K562 (cell line): ENCODE results near the gene PLCG2. TPM values are rescaled to one million over a fixed set of nuclear protein-coding genes. Genes with fewer than 3 reads are reported as not detected.

ENCODE experiments used
- ATAC-seq: fragments of 200-7000 bp; cut with Tn5 transposase; 3 replicates; pipeline ENCODE4 v1.9.1; 2020; ENCODE audit warnings: moderate library complexity
- BruUV-seq: library from RNA; stranded (reverse); fragments of 400-500 nt; replicated peaks from 2 replicates; lab custom pipeline; 2021; lab: Mats Ljungman, UMichigan
- CTCF ChIA-PET: fragments of 300-600 bp; formaldehyde crosslinking; extraction: SDS; loops from one replicate; lab custom pipeline; 2021; ENCODE audit warnings: low intra/inter-chr PET ratio; lab: Yijun Ruan, JAX
- POLR2A ChIA-PET: fragments of 300-600, 350-650 bp; sonication (Branson Sonifier 250); formaldehyde crosslinking; extraction: SDS; loops from one replicate; lab custom pipeline; 2021; ENCODE audit warnings: antibody characterized with exemption, inconsistent platforms; lab: Yijun Ruan, JAX
- DNase-seq, 4 experiments: peaks; one replicate each; pipeline versions ENCODE4 v3.0.0 to v3.0.0-alpha.2; 2011 to 2018; ENCODE audit warnings: low spot score in 3 of 4, mixed read lengths in 3 of 4; ENCODE audit errors: extremely low read depth in 1 of 4
- FAIRE-seq: peaks from 2 replicates; lab custom pipeline; 2011; peaks lifted over from hg19 to GRCh38; lab: Jason Lieb, UNC
- H2AFZ ChIP-seq: 2 replicates; pipeline ENCODE4 v1.6.0; 2011; ENCODE audit warnings: low read depth, low read length, control low read depth, inconsistent platforms
- H3K27ac ChIP-seq: fragments of 200-600 bp; 3 replicates; pipeline ENCODE4 v1.8.0; 2011; ENCODE audit warnings: low read depth, mild to moderate bottlenecking, control low read depth, inconsistent platforms, low read length, moderate library complexity, mixed read lengths; ENCODE audit errors: extremely low read depth
- H3K27me3 ChIP-seq, 2 experiments: fragments of 300-600 bp in 1 of 2; 2 replicates in 1 of 2; 3 replicates in 1 of 2; pipeline versions ENCODE4 v1.6.0 to v1.8.0; 2011; ENCODE audit warnings: inconsistent platforms in 2 of 2, low read length in 2 of 2, mild to moderate bottlenecking in 1 of 2, mixed read lengths in 1 of 2, moderate library complexity in 1 of 2; ENCODE audit not compliant: control insufficient read depth in 2 of 2, insufficient read depth in 2 of 2
- H3K36me3 ChIP-seq: fragments of 300-600 bp; 3 replicates; pipeline ENCODE4 v1.8.0; 2011; ENCODE audit warnings: mild to moderate bottlenecking, low read length, inconsistent platforms; ENCODE audit not compliant: control insufficient read depth, insufficient read depth
- H3K4me1 ChIP-seq, 2 experiments: fragments of 200-600 bp in 1 of 2; replicated peaks in 1 of 2; 2 replicates in 1 of 2; 3 replicates in 1 of 2; pipeline versions ENCODE4 v1.5.1 to v1.8.0; 2011; ENCODE audit warnings: inconsistent platforms in 2 of 2, low read length in 2 of 2, mild to moderate bottlenecking in 1 of 2, mixed read lengths in 1 of 2, moderate library complexity in 1 of 2; ENCODE audit not compliant: control insufficient read depth in 2 of 2, insufficient read depth in 2 of 2
- H3K4me2 ChIP-seq: 2 replicates; pipeline ENCODE4 v1.6.1; 2011; ENCODE audit warnings: low read length, control low read depth, inconsistent platforms, mixed read lengths; ENCODE audit not compliant: insufficient read depth
- H3K4me3 ChIP-seq: fragments of 200-600 bp; sonication (generic), shearing (Covaris generic); 2 replicates; pipeline ENCODE4 v1.5.1; 2016; ENCODE audit warnings: control low read depth, inconsistent platforms
- H3K79me2 ChIP-seq: fragments of 200-600 bp; 3 replicates; pipeline ENCODE4 v1.8.0; 2011; ENCODE audit warnings: low read length, inconsistent platforms; ENCODE audit not compliant: control insufficient read depth, insufficient read depth
- H3K9ac ChIP-seq, 2 experiments: 2 replicates each; pipeline versions ENCODE4 v1.6.0 to v1.6.1; 2011; ENCODE audit warnings: low read depth in 2 of 2, low read length in 2 of 2, control low read depth in 1 of 2, inconsistent platforms in 1 of 2, mild to moderate bottlenecking in 1 of 2, mixed read lengths in 1 of 2; ENCODE audit not compliant: insufficient read depth in 1 of 2
- H3K9me1 ChIP-seq: one replicate; pipeline ENCODE4 v1.6.0; 2011; ENCODE audit warnings: inconsistent platforms, mild to moderate bottlenecking, low read length, moderate library complexity; ENCODE audit not compliant: control insufficient read depth, insufficient read depth
- H3K9me3 ChIP-seq: replicated peaks from 2 replicates; pipeline ENCODE4 v1.5.1; 2011; ENCODE audit warnings: low read depth, low read length, inconsistent platforms; ENCODE audit not compliant: control insufficient read depth, insufficient read depth
- H4K20me1 ChIP-seq: replicated peaks from 2 replicates; pipeline ENCODE4 v1.6.1; 2011; ENCODE audit warnings: low read length, inconsistent platforms, mixed read lengths; ENCODE audit not compliant: control insufficient read depth, insufficient read depth
- CTCF ChIP-seq, 3 experiments: IDR thresholded peaks in 2 of 3; conservative IDR thresholded peaks in 1 of 3; 2 replicates each; pipeline ENCODE4 v1.5.1; 2011 to 2012; ENCODE audit warnings: low read length in 3 of 3, mild to moderate bottlenecking in 3 of 3, control low read depth in 2 of 3, improper control_type of control experiment in 1 of 3, inconsistent platforms in 1 of 3, low read depth in 1 of 3, mixed read lengths in 1 of 3, moderate library complexity in 1 of 3; ENCODE audit not compliant: insufficient read depth in 2 of 3
- CTCFL ChIP-seq: IDR thresholded peaks from 2 replicates; pipeline ENCODE4 v1.6.1; 2011; ENCODE audit warnings: borderline replicate concordance, low read depth, mild to moderate bottlenecking, moderate library complexity, low read length; ENCODE audit not compliant: insufficient read depth, poor library complexity, severe bottlenecking
- MXI1 ChIP-seq: IDR thresholded peaks from 2 replicates; pipeline ENCODE4 v1.6.1; 2011; ENCODE audit warnings: low read depth, mild to moderate bottlenecking, improper control_type of control experiment, low read length
- NR2C1 ChIP-seq, 2 experiments: fragments of 450-650 bp; IDR thresholded peaks; 2 replicates each; pipeline ENCODE4 v1.6.1; 2017; ENCODE audit warnings: mild to moderate bottlenecking in 2 of 2, antibody characterized with exemption in 1 of 2, inconsistent platforms in 1 of 2, missing compliant biosample characterization in 1 of 2, missing genetic modification characterization in 1 of 2
- NR2C2 ChIP-seq, 2 experiments: fragments of 200-800 bp in 1 of 2; sonication (Bioruptor generic) in 1 of 2; sonication (generic) in 1 of 2; formaldehyde crosslinking in 1 of 2; IDR thresholded peaks; 2 replicates each; pipeline versions ENCODE4 v1.6.1 to v1.8.0; 2016 to 2022; ENCODE audit warnings: mild to moderate bottlenecking in 1 of 2, missing compliant biosample characterization in 1 of 2, missing genetic modification characterization in 1 of 2, missing genetic modification reagents in 1 of 2
- SP2 ChIP-seq: IDR thresholded peaks from 2 replicates; pipeline ENCODE4 v1.6.1; 2011; ENCODE audit warnings: mild to moderate bottlenecking, low read depth, low read length, moderate library complexity; ENCODE audit not compliant: poor library complexity, severe bottlenecking; ENCODE audit errors: extremely low read depth
- WGBS: fragments of 100-300 bp; shearing (Covaris generic); methylation state at CpG from one replicate; pipeline ENCODE4 v1.1.6; 2016; ENCODE audit warnings: low coverage, mixed read lengths; ENCODE audit not compliant: insufficient coverage; ENCODE audit errors: missing lambda C conversion rate; 5-methylcytosine and 5-hydroxymethylcytosine counted together
- in situ Hi-C: fragments of 300-500 bp; cut with MboI; formaldehyde crosslinking; loops from 4 replicates; pipeline ENCODE4 v1.15.0; 2018; ENCODE audit warnings: inconsistent platforms, mixed read lengths
- intact Hi-C: fragments of 100-400 bp; cut with micrococcal nuclease; formaldehyde crosslinking; loops from 2 replicates; pipeline ENCODE4 v1.14.2; 2022
- polyA plus RNA-seq, 8 experiments: library from polyadenylated mRNA; depleted of rRNA in 4 of 8; stranded (reverse) in 5 of 8; unstranded in 3 of 8; fragments of >200 nt; fragmentation: Nextera tagmentation in 2 of 8; fragmentation: Illumina TruSeq in 1 of 8; extraction: Ambion mirVana in 2 of 8; extraction: Trizol in 1 of 8; gene quantifications; 2 replicates each; pipeline versions ENCODE4 v1.2.1 to v1.2.3, GENCODE V29; 2011 to 2014; ENCODE audit warnings: inconsistent platforms in 1 of 8, missing spikeins in 1 of 8
- total RNA-seq, 7 experiments: library from RNA; depleted of rRNA in 6 of 7; stranded (reverse); fragments of >200 nt in 6 of 7; fragmentation: Illumina TruSeq in 2 of 7; extraction: Trizol in 2 of 7; gene quantifications; 2 replicates each; pipeline versions ENCODE4 v1.2.1 to v1.2.3, GENCODE V29; 2011 to 2021; ENCODE audit warnings: low replicate concordance in 1 of 7

The PLCG2 gene
- total and polyA plus RNA-seq, 9 of the 15 experiments (the other 6 are each of a cell fraction or from before 2014, with no cell fraction given) = 0.94 to 7.1 (median 3.1) TPM

DNA sequence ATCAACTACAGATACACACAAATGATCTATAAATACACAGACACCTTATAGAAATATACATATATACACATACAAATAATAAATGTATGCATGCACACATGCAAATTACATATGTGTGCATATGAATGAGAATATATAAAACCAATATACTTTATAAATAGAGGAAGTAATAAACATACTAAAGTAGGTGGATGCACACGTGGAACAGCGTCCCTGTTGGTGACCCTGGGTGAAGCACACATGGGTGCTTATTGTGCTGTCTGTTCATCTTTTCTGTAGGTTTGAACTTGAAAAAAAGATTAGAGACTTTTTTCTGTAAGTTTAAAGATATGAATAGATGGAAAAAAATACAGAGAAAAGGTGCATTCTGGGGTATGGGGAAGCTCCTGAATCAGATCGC lies 120.9 kb downstream of the PLCG2 start:
- Histone ChIP-seq H3K4me1 (peaks cover 0 to 6% of the 10 kb centered on the region in 2 experiments; a peak in 1 of 5 replicates), H4K20me1 (no peaks in the 10 kb centered on the region), H3K9ac (no peak overlapping the region), H3K27ac (no peak overlapping the region), H3K4me3 (no peak overlapping the region), H3K79me2 (no peaks in the 10 kb centered on the region), H3K4me2 (no peak overlapping the region), H3K9me3 (no peaks in the 10 kb centered on the region), H3K27me3 (peaks cover 8 to 32% of the 10 kb centered on the region in 2 experiments; a peak in 4 of 5 replicates), H3K36me3 (no peaks in the 10 kb centered on the region), H2AFZ (no peak overlapping the region), H3K9me1 (no peaks in the 10 kb centered on the region)
- intact Hi-C loops (no loop called here), in situ Hi-C loops (no loop called here)
- WGBS = 4% methylated on average over 3 of the region's 3 CpGs
- ChIA-PET CTCF (no interaction called here), POLR2A (no interaction called here)
- no peak for DNase-seq
- ATAC-seq = peak; percentile 49; the same call in 2 of the 3 replicates
- no TSS peak for BruUV-seq
- FAIRE-seq = no peak
- TF ChIP-seq SP2 = no peak
- no peak for TF ChIP-seq NR2C2 (CRISPR knock-in tag; IDR thresholded peaks at IDR 0.05)
- peak; percentile 31; the same call in 1 of the 2 replicates for TF ChIP-seq NR2C2 (tag; IDR thresholded peaks at IDR 0.05)
- peak; percentile 72; the same call in 1 of the 2 replicates for TF ChIP-seq NR2C1 (IDR thresholded peaks at IDR 0.05)
- TF ChIP-seq NR2C1 (tag; IDR thresholded peaks at IDR 0.05) = peak; percentile 67
- no peak for TF ChIP-seq MXI1
- TF ChIP-seq CTCF (IDR thresholded peaks at IDR 0.05 in 2 of 3, conservative IDR thresholded peaks at IDR 0.05 in 1 of 3; ENCODE audit: insufficient read depth in 2 of 3, low read depth in 1 of 3, low read length in 3 of 3) = peak; percentile 36 to 49 (median 48); a peak in 5 of 6 replicates
- peak; percentile 19 for TF ChIP-seq CTCFL
